ENCODE data around the gene HIVEP2. TPM values are rescaled to one million over a fixed set of nuclear protein-coding genes. Genes with fewer than 3 reads are reported as not detected.

Gene HIVEP2
- total RNA-seq, 1 experiment from 2014 or later = 4.2 TPM

GRCh38 chr6:142713959-142714358 is 231.0 kb downstream of the HIVEP2 start:
- no peak overlapping the region for H2BK12ac ChIP-seq (ENCODE audit: insufficient read length, low read depth, low read length)

More at GRCh38 chr6:142713959-142714358, 231.0 kb downstream of the HIVEP2 start:
- no peak for TF ChIP-seq CTCF (conservative IDR thresholded peaks at IDR 0.05)
- Mint-ChIP-seq H3K27ac (no peak overlapping the region), H3K4me1 (peaks cover 8 to 10% of the 10 kb centered on the region in 2 experiments), H3K9me3 (no peaks in the 10 kb centered on the region; a peak in 1 of 5 replicates), H3K4me3 (no peak overlapping the region), H3K27me3 (ENCODE audit: low read depth) (no peaks in the 10 kb centered on the region; the same call in 1 of the 2 replicates), H3K36me3 (ENCODE audit: insufficient read depth in 1 of 3, low read depth in 3 of 3) (no peaks in the 10 kb centered on the region)
- Histone ChIP-seq H3K9me3 (ENCODE audit: control insufficient read depth, low read depth, low read length) (no peaks in the 10 kb centered on the region), H3K4me2 (ENCODE audit: insufficient read depth, insufficient read length, low read length) (no peak overlapping the region), H3K9ac (ENCODE audit: extremely low read depth, insufficient read length, low read length) (no peak overlapping the region), H3K18ac (ENCODE audit: insufficient read length, low read depth, low read length) (no peak overlapping the region), H2BK120ac (ENCODE audit: low read depth, low read length, poor library complexity, severe bottlenecking) (no peak overlapping the region), H2BK5ac (ENCODE audit: insufficient read length, low read length) (no peak overlapping the region), H2AK5ac (ENCODE audit: insufficient read length, low read length) (no peak overlapping the region), H3K27me3 (ENCODE audit: insufficient read depth, low read length) (no peaks in the 10 kb centered on the region), H3K79me1 (ENCODE audit: insufficient read depth, low read depth, low read length, poor library complexity, severe bottlenecking) (no peaks in the 10 kb centered on the region), H3K4me1 (ENCODE audit: insufficient read depth, low read length) (no peaks in the 10 kb centered on the region; the same call in 1 of the 2 replicates), H3K27ac (ENCODE audit: insufficient read length, low read depth, low read length) (no peak overlapping the region), H4K5ac (ENCODE audit: insufficient read length, low read depth, low read length) (no peak overlapping the region), H2BK15ac (ENCODE audit: low read depth, low read length) (no peak overlapping the region), H4K8ac (replicated peaks; ENCODE audit: insufficient read length, low read depth, low read length) (no peak overlapping the region), H4K91ac (ENCODE audit: insufficient read length, low read depth, low read length) (no peak overlapping the region), H2BK20ac (ENCODE audit: low read depth, low read length, poor library complexity, severe bottlenecking) (no peak overlapping the region), H3K79me2 (ENCODE audit: insufficient read depth, low read length) (no peaks in the 10 kb centered on the region), H4K20me1 (ENCODE audit: control insufficient read depth, insufficient read depth, insufficient read length) (no peaks in the 10 kb centered on the region), H2AFZ (ENCODE audit: low read length) (no peak overlapping the region), H3K56ac (ENCODE audit: insufficient read length, low read depth, low read length) (no peak overlapping the region), H3T11ph (ENCODE audit: low read length) (no peak overlapping the region), H3K4ac (ENCODE audit: low read depth, low read length) (no peak overlapping the region), H3K23ac (ENCODE audit: insufficient read length, low read depth, low read length) (no peak overlapping the region), H3K23me2 (ENCODE audit: insufficient read length, low read depth, low read length, poor library complexity, severe bottlenecking) (no peaks in the 10 kb centered on the region), H3K14ac (ENCODE audit: insufficient read depth, low read length) (no peak overlapping the region)
- DNase-seq = no peak
- WGBS (ENCODE audit: extremely low coverage, insufficient read length, low lambda C conversion rate) = no CpG with 5 or more reads among the region's 4 CpGs
